Measurements from ENCODE around the gene HMGN3.
"Not testable (repeated sequence)": the region's sequence is repeated elsewhere in the genome, so short reads cannot be mapped to it uniquely, and the experiment has no call there.

HMGN3 gene

DNA sequence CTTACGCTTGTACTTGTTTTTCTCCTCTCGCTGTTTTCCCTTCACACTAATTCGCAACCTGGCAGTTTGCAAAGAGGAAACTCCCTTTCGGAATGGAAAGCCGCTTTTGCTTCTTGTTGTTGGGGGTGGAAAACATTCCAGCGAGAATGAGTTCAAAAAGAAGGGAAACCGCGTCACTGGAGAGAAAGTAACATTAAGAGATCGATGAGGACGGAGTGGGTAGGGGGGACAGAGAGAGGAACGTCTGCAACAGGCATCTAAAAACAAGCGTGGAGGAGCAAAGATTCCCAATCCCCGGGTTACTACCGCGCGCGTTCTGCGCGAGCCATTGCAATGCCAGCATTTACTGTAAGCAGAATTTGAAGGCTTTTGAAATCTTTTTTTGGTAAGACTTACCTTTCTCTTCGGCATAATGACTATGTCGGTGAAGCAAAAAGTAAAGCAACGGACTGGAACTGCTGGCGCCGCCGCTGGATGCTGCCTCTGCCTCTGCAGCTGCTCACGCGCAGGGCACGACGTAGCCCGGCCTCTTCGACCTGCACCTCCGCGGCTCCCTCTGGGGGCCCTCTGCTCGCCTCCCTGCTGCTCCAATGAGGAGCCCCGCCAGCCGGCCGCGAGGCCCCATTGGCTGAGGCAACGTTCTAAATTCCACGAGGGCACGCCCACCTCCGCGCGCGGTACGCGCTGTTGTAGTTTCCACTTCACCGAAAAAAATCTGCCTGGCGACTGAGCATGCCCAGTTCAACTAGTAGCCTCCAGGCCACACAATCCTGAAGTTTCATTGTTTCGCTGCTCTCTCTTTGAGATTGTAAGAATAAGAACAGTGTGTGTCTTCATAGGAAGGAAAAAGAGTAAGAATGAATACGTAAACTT lies at the start of gene HMGN3:
TSS of gene HMGN3 (minus strand) at position 533 of the 873 bp plus-strand sequence.
- peak; percentile 95 for DNase-seq (ENCODE audit: low spot score)

DNA sequence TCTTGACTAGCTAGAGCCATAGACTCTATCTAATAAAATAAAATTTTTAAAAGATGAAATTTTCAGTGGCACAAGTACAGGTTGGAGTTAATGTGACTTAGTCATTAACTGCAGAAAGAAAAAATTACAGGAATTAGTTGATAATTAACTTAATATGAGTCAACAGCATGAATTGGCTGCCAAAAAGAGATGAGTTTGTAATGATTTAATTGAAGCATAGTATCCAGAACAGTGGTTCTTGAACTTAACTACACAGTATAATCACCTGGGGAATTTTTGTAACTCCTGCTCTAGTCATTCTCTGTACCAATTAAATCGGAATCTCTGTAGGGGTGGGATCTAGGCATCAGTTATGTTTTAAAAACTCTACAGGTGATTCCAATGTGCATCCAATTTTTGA lies 46.3 kb upstream of the HMGN3 start:
- DNase-seq (ENCODE audit: low spot score) = no peak

DNA sequence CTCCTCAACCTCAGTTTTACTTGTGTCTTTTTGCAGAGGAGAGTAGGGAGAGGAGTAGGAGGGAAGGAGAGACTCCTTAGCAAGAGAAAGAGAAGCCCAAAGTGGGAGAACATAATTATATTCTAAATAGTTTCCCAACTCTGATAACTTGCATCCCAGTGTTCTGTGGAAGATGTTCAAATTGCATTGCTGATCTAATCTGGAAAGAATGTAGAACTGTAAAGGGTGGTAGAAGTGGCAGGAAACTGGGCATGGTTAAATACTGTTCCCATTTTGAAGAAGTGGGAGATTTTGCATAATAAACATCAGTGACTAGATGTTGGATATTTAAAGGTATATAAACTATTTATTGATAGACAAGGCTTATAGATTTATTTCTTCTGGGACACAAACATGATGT lies 42.6 kb upstream of the HMGN3 start:
- DNase-seq (ENCODE audit: low spot score) = no peak

DNA sequence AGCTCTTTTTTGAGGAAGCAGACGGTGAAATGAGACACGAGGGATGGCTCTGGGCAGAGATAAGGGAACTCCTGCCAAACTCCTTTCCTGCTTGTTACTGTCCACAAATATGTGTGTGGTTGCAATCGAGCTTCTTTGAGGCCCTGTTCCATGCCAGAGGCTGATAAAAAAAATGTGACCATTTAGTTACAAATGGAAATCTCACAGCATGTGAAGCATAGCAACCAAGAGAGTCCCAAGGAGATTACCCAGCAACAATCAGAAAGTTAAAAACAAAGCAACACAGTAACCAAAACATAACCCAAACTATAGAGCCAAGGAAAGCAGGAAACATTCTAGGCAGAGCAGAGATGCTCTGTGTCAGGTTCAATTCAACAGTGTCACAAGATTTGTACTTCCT lies 35.4 kb upstream of the HMGN3 start:
- no peak for DNase-seq (ENCODE audit: low spot score)

DNA sequence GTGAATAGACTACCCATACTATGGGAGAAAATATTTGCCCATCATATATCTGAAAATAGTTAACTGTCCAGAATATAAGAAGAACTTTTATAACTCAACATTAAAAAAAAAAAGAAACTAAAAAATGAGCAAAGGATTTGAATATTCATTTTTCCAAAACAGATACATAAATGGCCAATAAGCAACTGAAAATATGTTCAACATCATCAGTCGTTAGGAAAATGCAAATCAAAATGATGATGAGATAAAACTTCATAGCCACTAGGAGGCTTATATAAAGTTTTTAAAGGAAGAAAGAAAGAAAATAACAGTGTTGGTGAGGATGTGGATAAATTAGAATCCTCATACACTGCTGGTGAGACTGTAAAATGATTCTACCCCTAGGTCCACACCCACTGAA lies 32.6 kb upstream of the HMGN3 start:
- DNase-seq (ENCODE audit: low spot score) = no peak

DNA sequence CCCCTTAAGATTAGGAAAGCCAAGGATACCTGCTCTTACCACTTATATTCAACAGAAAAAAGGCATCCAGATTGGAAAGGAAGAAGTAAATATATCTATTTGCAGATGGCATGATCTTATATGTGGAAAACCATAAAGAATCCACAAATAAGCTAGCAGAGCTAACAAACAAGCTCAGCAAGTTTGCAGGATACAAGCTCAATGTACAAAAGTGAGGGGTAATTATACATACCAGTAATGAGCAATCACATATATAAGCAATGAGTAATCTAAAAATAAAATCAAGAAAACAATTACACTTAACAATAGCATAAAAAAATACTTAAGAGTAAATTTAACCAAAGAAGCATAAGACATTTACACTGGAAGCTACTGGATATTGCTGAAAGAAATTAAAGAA lies 31.6 kb upstream of the HMGN3 start:
- no peak for DNase-seq (ENCODE audit: low spot score)

DNA sequence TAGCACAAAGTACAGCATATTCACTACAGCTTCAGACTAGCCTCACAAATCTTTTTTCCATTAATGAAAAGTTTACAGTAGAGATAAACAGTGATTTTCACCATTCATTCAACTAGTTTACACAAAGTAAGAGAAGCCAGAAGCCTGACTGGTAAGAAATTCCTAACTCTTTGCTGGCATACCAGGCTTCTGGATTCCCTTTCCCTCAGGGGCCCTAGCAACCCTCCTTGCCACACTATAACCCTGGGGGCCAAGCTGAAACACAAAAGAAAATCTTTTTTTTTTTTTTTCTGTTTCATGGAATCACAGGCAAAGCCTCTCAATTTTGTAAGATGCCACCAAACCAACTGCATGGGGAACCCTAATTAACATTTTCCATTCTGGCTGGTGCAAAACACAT lies 28.9 kb upstream of the HMGN3 start:
- DNase-seq (ENCODE audit: low spot score) = no peak

DNA sequence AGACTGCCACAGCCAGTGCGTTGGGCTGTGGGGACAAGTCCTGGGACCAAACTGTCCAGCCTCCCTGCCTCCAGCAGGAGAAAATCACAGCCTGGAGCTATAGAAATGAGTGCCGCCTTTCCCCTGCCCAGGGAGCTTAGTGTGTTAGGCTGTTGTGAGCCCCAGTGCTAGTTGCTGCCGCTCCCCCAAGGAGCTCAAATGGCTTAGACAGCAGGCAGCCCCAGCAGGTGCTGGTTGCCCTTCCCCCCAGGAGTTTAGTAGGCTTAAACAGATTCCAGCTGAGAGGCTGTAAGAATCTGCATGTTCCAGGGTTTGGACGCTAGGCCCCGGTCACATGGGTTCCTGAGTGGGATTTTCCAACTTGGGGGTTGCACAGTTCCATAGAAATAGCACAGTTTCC lies 27.2 kb upstream of the HMGN3 start:
- DNase-seq (ENCODE audit: low spot score) = no peak

DNA sequence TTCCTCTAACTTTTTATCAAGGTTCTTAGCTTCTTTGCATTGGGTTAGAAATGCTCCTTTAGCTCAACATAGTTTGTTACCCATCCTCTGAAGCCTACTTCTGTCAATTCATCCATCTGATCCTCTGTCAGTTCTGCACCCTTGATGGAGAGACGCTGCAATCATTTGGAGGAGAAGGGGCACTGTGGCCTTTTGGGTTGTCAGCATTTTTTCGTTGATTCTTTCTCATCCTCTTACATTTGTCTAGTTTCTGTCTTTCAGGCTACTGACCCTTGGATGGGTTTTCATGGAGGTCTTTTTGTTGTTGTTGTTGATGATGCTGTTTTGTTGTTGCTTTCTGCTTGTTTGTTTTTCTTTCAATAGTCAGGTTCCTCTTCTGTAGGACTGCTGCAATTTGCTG lies 26.3 kb upstream of the HMGN3 start:
- DNase-seq (ENCODE audit: low spot score) = no peak

DNA sequence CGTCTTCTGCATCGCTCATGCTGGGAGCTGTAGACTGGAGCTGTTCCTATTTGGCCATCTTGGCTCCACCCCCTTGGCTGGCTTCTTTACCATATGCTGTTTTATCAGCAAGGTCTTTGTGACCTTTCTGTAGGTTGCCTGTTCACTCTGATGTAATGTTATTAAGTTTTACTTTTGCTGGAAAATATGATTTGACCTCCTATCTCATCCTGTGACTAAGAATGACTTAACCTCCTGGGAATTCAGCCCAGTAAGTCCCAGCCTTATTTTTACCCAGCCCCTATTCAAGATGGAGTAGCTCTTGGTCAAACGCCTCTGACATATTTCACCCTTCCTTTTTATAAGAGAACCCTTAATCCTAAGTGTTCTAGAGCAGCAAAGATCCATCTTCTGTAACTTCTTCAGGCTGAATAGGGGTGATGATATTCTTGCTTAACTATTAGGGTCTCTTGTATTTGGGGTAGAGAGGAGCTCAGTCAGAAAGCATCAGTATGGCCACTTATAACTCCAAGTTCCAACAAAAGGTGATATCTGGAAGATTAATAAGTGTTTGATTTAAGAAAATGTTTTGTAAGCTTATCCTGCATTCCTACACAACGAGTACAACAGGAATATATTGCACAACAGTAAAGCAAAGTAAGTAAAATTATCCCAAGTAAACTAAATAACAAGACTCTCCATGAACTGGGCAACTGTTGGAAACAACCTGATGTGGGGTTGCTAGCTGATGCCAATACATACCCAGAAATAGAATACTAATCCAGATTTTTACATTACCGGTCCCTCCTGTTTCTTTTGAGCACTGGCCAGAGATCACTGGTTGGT lies 23.1 kb upstream of the HMGN3 start:
- no peak for DNase-seq (ENCODE audit: low spot score)

DNA sequence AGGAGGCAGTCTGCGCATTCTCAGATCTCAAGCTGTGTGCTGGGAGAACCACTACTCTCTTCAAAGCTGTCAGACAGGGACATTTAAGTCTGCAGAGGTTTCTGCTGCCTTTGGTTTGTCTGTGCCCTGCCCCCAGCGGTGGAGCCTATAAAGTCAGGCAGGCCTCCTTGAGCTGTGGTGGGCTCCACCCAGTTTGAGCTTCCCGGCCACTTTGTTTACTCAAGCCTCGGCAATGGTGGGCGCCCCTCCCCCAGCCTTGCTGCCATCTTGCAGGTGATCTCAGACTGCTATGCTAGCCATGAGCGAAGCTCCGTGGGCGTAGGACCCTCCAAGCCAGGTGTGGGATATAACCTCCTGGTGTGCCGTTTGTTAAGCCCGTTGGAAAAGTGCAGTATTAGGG lies 22.3 kb upstream of the HMGN3 start:
- not testable (repeated sequence) for DNase-seq (ENCODE audit: low spot score)

DNA sequence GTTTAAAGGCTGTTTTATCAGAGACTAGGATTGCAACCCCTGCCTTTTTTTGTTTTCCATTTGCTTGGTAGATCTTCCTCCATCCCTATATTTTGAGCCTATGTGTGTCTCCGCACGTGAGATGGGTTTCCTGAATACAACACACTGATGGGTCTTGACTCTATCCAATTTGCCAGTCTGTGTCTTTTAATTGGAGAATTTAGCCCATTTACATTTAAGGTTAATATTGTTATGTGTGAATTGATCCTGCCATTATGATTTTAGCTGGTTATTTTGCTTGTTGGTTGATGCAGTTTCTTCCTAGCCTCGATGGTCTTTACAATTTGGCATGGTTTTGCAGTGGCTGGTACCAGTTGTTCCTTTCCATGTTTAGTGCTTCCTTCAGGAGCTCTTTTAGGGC lies 20.6 kb upstream of the HMGN3 start:
- not testable (repeated sequence) for DNase-seq (ENCODE audit: low spot score)

DNA sequence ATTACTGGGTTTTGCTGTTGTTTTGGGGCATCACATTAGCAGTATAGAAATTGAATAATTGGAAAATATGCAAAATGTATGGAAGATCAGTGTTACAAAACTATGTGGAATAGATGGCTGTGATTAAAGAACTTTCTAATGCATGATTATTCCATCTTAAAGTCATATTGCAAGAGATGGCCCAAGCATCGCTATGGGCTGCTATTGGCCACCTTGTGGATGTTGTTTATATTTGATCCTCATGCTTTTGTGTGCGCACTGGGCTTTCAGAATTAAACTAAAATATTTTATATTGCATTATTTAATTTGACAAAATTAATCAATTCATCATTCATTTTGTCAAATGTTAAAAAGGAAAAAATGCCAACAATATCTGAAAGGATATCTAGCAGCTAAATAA lies 16.1 kb upstream of the HMGN3 start:
- DNase-seq (ENCODE audit: low spot score) = no peak

DNA sequence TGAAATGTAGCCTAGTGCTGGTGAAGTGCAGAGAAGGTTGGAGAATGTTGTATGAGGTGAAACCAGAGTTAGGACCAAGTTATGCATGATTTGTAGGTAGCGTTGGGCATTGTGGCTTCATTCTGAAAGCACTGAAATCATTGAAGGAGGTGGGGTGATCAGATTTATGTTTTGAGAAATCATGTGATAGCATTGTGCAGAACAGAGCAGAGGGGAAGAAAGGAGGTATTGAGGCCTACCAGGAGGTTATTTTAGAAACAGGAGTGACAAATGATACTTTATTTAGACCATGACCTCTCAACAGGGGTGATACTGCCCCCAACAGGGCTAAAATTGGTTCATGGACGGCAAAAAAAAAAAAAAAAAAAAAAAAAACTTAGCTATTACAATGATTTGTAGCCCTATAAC lies 15.6 kb upstream of the HMGN3 start:
- no peak for DNase-seq (ENCODE audit: low spot score)

DNA sequence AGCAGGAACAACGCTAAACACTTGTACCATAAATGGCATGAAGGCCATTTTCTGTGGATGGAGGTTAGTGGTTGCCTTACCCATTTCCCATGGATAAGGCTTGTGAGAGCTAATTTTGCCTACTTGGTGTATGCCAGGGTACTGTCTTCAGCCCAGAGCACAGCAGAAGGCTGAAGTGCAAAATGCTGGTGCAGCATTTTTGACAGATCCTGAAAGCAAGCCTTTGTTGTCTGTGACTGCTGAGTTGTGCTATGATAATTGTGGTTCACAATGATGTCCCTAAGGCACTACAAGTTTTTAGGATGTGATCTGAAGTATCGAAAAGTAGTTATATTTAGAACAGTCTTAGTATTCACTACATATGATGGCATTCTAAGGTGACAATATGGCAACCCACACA lies 14.7 kb upstream of the HMGN3 start:
- no peak for DNase-seq (ENCODE audit: low spot score)

DNA sequence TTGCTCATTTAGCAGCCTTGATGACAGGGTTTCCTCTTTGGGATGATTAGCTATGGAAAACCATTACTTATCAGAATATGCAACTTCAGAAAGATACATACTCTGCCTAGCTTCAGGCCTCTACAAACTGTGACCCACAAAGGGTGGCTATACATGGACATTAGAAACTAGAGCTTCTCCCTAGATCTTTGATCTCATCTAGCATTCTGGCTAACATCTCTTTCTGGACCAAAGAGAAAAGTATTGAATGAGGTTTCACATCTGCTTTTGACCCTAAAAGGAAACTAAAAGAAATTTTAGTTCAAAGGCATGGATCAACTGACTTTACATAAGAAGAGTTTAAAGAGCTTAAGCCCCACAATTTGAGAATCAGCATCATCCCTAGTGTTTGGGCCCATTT lies 12.4 kb upstream of the HMGN3 start:
- no peak for DNase-seq (ENCODE audit: low spot score)

DNA sequence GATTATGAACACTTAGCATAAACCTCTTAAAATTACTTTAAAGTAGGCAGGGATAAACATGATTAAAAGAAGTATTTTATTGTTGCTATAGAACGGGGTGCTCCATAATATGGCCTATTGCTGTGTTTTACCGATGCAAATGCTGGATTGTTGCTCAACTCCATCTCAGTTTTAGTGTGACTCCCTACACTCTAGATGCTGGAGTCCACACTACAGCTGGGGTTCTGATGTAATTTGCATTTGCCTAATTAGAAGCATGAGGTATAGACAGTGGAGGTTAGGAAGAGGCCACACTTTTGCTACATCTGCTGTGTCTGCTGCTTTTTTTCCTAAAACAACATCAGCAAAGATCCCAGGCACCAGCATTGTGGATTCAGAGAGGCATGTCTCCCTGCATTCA lies 6.7 kb upstream of the HMGN3 start:
- DNase-seq (ENCODE audit: low spot score) = no peak

DNA sequence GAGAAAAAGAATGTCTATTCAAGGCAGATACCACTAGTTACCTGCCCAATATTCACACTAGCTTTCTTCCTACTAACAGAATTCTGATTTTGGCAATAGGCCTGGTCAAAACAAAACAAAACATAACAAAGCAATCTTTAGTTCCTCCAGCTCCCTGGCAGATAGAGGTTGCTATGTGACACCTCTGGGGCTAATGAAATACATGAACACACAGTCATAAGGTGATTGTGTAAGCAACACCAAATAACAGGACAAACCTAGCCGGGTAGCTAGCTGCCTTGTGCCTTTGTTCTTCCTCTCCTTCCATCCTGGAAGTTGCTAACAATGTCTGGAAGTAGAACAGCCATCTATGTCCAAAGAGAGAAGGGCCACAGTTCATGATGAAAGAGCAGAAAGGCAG lies 6.0 kb upstream of the HMGN3 start:
- DNase-seq (ENCODE audit: low spot score) = no peak

DNA sequence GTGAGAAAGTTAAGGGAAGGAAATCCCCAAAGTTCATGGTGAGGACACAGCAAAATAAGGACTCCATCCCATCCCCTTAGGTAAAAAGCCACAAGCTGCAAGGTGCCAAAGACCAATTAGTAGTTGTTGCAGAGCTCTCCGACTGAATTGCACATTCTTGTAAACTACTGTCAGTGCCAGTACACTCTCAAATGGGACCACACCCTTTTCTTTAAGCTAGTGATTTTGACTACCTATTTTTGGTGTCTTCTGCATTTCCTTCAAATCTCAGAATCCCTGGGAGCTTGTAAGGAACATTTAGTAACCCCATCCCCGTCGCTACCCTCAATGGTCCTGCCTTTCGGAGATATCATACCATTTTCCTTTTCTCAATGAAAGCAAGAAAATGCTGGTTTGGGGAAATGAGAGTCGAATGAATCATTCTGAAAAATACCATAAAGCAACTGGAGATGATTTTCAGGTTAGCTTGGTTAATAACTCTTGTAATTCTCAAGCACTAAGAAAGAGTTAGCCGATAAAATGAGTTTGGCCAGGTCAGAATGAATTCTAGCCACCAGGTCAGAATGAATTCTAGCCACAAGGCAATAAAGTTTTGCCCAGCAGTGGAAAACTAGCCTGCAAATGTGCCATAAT lies 5.2 kb upstream of the HMGN3 start:
- no peak for DNase-seq (ENCODE audit: low spot score)

DNA sequence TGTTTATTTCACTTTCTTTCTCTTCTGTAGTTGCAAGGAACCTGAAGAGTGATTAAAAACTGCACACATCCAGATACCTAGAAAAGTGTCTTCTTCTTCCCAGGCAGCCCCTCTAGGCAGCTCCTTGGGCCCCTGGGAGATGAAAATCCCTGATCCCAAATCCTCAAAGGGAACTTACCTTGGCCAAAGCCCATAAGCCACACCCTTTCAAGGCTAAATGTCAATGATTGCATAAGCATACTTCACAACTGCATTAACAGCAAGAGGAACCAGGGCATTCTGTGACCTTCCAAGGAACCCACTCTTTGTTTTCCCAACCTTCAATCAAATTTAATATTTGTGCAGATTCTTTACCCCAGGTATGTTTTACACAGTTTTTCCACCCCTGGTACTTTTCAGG lies 4.4 kb upstream of the HMGN3 start:
- no peak for DNase-seq (ENCODE audit: low spot score)

DNA sequence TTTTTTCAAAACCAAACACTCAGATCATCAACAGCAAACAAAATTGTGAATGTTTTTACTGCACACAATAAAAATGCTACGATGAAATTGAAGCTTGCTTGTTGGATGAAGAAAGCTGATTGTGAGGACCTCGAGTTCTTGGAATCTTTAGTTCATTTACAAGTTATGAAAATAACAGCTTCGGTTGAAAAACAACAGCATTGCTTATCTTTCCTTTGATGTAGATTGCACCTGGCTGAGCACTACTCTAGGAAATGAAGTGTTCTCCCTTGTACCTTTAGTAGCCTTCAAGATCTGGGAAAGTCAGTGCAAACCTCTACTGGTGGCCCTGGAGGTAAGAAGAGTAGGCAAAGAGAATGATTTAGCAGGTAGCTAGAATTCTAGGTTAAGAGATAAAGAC lies 2.2 kb upstream of the HMGN3 start:
- no peak for DNase-seq (ENCODE audit: low spot score)

DNA sequence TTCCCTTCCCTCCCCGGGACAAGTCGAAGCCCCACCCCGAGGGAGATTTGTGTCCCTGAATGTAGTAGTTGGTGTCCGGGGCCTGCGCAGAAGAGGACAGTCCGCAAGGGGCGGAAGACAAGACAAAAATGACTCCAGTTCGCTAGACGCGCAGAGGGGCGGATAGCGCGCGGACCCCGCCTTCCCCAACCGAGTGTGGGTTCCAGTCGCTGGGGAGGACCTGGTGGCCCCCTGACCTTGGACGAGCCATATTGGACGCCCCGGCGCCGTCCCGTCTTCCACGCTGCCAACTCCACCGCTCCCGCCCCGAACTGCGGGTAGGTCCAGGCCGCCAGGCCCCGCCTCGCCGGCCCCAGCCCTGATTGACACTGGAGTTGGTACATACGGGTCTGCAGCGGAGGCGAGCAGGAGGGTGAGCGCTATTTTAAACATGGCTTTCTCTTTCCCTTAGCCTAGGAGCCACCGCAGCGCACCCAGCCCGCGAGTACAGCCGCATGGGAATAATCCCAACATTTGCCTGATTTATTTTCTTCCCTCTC lies 802 bp downstream of the HMGN3 start:
- peak; percentile 86 for DNase-seq (ENCODE audit: low spot score)

All from cerebellar cortex (tissue), 1 donor.